Glomerular visceral epithelial cell (primary cell): Measurements from ENCODE around the gene HERC4.
"Not testable (repeated sequence)": the region's sequence is repeated elsewhere in the genome, so short reads cannot be mapped to it uniquely, and the experiment has no call there.

Experiments used
- DNase-seq: peaks from one replicate; pipeline ENCODE4 v3.0.0-alpha.2; 2016; ENCODE audit errors: extremely low spot score

Gene HERC4

DNA sequence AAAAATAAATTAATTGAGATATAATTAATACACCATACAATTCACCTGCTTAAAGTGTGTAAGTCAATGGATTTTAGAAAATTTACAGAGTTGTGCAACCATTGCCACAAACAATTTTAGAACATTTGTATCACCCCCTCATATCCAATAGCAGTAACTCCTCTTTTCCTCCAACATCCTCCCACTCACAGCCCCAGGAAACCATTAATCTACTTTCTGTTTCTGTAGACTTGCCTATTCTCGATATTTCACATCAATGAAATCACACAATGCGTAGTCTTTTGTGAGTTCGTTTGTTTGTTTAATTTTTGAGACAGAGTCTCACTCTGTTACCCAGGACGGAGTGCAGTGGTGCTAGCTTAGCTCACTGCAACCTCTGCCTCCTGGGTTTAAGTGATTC, 13.7 kb upstream of the HERC4 start:
- no peak for DNase-seq

- DNase-seq = no peak
Measured at GRCh38 chr10:68087685-68088401, 12.8 kb upstream of the HERC4 start.

DNA sequence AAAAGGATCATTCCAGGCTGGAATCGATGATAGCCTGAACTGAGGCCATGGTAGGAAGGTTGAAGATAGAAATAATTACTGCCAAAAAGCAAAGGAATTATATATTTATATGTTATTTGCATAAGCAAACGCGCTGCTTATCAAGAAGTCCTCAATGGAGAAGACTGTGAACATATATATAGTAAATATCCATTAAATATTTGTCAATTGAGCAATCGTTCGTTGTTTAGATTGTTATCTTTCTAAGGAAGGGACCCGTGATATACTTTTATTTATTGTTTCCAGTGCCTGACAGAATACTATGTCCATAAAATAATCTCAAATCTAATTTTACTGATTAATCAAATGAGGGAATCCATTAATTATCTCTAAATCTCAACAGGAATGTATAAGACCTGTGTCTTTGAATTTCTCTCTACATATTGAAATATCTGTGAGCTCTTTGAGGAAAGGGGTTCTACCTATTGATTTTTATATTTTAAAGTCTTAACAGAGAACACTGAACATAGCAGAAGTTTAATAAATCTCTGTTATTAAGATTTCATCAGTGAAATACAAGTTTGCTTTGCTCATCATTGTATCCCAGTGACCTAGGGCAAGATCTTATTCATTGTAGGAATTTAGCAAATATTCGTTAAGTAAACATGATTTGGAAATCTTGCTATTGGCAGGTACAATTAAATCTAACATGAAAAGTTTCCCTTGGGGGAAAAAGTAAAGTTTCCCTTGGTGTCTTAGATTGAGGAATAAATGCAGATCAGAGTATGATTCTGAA, 12.0 kb upstream of the HERC4 start:
- DNase-seq = no peak

- DNase-seq = peak; percentile 16
Measured at GRCh38 chr10:68086011-68086410, 10.9 kb upstream of the HERC4 start.

GRCh38 chr10:68084469-68084868, 9.4 kb upstream of the HERC4 start:
- no peak for DNase-seq

DNA sequence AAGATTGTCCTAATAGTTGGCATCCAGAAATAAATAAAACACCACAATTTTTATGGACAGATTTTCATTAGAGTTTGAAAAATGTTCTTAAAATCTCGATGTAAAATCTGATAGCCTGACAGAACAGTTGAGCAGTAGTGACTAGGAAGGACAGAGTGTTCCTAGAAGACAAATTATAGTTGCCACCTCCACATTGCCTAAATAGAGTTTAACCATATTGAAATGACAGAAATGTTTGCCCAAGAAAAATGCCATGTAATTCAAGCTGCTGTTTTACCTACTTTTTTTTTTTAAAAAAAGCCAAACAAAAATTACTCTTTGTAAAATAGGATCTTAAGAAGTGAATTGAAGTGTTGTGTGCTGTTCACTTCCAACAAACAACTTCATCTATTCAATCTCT, 8.9 kb upstream of the HERC4 start:
- DNase-seq = no peak

DNA sequence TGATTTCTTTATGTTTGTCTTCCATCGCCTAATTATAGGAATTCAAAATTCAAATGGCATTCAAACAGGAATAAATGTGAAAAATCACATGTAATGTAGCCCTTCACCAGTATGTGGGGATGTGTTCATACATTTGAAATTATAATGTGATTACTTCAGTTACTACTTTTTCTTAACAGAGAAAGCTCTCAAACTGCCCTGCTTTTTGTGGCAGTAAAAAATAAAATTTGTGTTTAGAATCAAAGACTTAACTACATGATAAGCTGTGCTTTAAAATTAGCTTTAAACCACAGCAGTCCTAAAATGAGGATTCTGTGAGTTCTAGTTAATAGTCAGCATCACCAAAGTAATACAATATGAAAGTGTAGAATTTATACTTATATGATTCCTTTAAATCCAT, 7.8 kb upstream of the HERC4 start:
- peak; percentile 38 for DNase-seq

GRCh38 chr10:68081916-68082315, 6.8 kb upstream of the HERC4 start:
- no peak for DNase-seq

GRCh38 chr10:68080853-68081431, 5.9 kb upstream of the HERC4 start:
- no peak for DNase-seq

DNA sequence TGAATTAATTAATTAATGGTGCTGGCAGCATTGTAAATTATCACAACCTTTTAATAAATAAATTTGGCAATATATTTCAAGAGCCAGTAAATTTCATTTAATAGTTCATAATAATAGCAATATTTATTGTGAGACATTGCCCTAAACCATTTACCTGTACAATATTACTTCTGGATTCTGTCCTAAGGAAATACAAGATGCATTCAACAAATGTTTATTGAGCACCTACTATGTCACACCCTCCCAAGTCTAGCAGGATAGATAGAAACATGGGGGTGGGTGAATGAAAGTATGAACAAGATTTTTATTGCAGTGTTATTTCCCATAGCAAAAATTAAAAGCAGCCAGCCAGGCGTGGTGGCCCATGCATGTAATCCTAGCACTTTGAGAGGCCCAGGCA, 4.4 kb upstream of the HERC4 start:
- DNase-seq = no peak

GRCh38 chr10:68077026-68077425, 1.9 kb upstream of the HERC4 start:
- DNase-seq = no peak

DNA sequence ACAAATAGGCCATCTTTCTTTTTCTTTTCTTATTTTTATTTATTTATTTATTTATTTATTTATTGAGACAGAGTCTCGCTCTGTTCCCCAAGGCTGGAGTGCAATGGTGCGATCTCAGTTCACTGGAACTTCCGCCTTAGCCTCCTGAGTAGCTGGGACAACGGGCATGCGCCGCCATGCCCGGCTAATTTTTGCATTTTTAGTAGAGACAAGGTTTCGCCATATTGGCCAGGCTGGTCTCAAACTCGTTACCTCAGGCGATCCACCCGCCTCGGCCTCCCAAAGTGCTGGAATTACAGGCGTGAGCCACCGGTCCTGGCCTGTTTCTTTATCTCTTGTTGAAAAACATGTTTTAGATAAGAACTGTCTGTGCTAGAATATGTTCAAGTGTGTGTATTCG, 998 bp upstream of the HERC4 start:
- DNase-seq = not testable (repeated sequence)

DNA sequence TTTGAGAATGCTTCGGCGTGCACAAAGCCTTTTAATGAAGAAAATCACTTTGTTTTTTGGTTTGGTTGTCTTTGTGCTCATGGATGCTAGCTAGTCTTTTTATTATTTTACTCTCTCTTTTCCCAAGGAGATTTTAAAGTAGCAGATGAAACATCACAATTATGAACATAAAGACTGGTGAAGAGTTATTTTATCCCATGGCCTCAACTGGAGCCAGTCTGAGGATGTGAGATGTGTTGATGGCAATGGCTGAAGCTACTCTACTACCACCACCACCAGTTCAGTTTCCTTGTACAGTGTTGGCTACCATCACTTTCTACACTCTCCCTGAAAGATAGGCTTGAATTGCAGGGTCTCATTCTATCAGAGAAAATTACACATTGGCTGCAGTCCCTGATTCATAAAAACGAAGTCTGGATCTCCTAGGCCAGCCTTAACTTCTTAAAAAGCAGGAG, 494 bp upstream of the HERC4 start:
- no peak for DNase-seq

GRCh38 chr10:68074031-68074774, 880 bp downstream of the HERC4 start:
- DNase-seq = peak; percentile 20

DNA sequence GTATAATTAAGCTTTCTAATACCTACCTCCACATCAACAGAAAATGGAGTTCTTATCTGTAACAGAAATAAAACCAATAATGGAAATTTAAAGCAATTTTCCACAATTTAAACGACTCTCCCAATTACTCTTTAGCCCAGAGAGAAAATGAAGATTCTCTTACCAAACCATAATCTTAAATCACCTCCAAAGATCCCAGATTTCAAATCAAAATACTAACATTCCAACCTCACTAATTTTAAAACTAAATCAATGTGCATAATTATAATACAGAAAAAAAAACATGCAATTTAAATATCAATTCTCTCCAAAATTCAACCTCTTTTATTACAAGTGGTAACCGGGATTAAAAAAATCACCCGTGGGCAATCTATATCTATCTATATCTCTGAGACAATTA, 1.5 kb downstream of the HERC4 start:
- no peak for DNase-seq

- DNase-seq = no peak
Measured at GRCh38 chr10:68067508-68067907, 7.6 kb downstream of the HERC4 start.

DNA sequence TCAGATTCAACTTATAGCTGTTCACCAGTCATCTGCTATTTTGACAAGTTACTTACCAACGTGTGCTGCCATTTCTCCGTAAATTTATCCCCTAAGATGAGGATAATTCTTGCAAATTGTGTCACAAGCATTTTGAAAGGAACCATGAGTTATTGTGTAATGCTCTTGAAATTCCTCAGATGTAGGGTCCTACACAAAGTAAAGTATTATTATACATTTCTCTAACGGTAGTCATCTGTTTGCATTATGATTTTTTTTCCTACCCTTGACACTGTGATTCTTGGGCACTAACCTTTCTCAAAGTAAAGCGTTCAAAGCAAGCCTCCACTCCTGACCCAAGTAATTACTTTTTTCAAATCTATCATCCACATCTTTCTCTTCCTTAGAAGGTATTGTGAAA, 8.1 kb downstream of the HERC4 start:
- no peak for DNase-seq

DNA sequence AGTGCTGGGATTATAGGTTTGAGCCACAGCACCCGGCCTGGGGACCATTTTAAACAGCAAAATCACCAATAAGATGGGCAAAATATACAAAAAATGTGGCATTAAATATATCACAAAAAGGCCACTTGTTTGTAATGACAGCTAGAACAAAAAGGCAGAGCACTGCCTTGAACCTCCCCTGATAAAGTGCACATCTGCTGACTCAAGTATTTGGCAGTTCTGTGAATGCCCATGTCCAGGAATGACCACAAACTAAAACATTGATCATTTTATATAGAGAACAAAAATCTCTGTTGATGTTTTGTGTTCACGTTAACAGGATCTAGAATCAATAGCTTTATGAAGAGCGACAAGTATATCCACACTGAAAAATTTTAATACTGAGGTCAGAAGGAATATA, 21.5 kb downstream of the HERC4 start:
- no peak for DNase-seq

- no peak for DNase-seq
Measured at GRCh38 chr10:68052463-68052862, 22.6 kb downstream of the HERC4 start.

DNA sequence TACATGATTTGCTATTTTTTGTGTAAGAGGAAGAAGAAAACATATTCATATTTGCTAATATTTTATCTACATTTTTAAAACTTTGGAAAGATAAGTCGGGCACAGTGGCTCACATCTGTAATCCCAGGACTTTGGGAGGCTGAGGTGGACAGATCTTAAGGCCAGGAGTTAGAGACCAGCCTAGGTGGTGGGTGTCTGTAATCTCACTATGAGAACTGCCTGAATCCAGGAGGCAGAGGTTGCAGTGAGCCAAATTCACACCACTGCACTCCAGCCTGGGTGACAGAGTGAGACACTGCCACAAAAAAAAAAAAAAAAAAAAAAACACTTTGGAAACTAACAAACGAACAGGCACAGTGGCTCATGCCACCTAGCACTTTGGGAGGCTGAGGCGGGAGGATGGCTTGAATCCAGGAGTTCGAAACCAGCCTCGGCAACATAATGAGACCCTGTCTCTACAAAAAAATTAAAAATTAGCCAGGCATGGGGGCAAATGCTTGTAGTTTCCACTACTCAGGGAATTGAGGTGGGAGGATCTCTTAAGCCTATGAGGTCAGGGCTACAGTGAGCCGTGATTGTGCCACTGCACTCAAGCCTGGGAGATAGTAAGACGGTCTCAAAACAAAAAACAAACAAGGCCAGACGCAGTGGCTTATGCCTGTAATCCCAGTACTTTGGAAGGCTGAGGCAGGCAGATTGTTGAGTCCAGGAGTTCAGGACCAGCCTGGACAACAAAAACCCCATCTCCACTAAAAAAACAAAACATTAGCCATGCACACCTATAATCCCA, 25.6 kb downstream of the HERC4 start:
- DNase-seq = no peak

- no peak for DNase-seq
Measured at GRCh38 chr10:68047554-68048327, 27.3 kb downstream of the HERC4 start.
